Measurements from ENCODE around the gene STK11. TPM values are rescaled to one million over a fixed set of nuclear protein-coding genes. Genes with fewer than 3 reads are reported as not detected.

STK11 gene
- total RNA-seq, 1 donor from 2014 or later = 64.8 TPM

DNA sequence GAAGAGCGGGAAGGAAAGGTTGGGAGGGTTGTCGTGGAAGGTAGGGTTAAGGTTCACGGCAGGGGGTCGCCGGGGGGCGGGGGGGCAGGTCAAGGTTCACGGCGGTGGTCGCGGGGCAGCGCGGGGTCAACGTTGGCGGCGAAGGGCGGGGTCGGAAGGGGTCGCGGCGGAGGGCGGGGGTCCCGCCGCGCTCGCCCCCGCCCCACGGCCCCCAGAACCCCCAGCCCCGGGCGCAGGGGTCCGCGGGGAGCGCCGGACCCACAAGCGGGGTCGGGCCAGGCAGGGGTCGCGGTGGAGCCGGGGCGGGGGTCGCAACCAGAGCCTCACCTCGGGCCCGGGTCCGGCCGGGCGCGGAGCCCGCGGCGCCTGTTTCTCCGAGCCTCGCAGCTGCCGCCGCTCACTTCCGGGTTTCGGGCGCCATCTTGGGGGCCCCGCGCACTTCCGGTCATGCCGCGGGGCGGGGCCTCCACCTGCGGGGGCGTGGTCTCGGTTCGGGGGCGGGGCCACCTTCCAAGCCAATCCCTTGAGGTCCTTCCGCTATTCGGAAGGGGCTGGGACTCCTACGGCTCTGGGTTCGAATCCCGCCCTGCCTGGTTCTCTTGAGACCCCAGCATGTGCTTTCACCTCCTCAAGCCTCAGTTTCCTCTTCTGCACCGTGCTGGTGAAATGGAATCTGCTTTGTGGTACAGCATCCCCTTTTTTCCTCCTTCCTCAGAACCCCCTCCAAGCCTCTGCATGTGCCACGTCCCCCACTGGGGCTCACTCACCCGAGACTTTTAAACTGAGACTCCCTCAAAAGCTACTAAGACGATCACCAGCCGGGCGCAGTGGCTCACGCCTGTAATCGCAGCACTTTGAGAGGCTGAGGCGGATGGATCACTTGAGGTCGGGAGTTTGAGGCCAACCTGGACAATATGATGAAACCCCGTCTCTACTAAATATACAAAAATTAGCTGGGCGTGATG lies 31.5 kb upstream of the STK11 start, which contains the start of gene SBNO2:
Gene SBNO2 (minus strand): TSS at position 424 of the 965 bp plus-strand sequence. CDS start 19,992 bp downstream, outside the sequence.
- Mint-ChIP-seq H3K27ac (peak within 1 kb of the TSS; percentile 85), H3K27me3 (no peaks in the 10 kb centered on the region), H3K36me3 (peaks cover 8% of the 10 kb centered on the region), H3K4me3 (peak within 1 kb of the TSS; percentile 88), H3K4me1 (ENCODE audit: unreplicated experiment) (peaks cover 29% of the 10 kb centered on the region), H3K9me3 (no peaks in the 10 kb centered on the region)
- TF ChIP-seq, protein P1, sequence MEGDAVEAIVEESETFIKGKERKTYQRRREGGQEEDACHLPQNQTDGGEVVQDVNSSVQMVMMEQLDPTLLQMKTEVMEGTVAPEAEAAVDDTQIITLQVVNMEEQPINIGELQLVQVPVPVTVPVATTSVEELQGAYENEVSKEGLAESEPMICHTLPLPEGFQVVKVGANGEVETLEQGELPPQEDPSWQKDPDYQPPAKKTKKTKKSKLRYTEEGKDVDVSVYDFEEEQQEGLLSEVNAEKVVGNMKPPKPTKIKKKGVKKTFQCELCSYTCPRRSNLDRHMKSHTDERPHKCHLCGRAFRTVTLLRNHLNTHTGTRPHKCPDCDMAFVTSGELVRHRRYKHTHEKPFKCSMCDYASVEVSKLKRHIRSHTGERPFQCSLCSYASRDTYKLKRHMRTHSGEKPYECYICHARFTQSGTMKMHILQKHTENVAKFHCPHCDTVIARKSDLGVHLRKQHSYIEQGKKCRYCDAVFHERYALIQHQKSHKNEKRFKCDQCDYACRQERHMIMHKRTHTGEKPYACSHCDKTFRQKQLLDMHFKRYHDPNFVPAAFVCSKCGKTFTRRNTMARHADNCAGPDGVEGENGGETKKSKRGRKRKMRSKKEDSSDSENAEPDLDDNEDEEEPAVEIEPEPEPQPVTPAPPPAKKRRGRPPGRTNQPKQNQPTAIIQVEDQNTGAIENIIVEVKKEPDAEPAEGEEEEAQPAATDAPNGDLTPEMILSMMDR (conservative IDR thresholded peaks at IDR 0.05) = no peak
- peak; percentile 97 for DNase-seq (ENCODE audit: extremely low spot score, unreplicated experiment)

DNA sequence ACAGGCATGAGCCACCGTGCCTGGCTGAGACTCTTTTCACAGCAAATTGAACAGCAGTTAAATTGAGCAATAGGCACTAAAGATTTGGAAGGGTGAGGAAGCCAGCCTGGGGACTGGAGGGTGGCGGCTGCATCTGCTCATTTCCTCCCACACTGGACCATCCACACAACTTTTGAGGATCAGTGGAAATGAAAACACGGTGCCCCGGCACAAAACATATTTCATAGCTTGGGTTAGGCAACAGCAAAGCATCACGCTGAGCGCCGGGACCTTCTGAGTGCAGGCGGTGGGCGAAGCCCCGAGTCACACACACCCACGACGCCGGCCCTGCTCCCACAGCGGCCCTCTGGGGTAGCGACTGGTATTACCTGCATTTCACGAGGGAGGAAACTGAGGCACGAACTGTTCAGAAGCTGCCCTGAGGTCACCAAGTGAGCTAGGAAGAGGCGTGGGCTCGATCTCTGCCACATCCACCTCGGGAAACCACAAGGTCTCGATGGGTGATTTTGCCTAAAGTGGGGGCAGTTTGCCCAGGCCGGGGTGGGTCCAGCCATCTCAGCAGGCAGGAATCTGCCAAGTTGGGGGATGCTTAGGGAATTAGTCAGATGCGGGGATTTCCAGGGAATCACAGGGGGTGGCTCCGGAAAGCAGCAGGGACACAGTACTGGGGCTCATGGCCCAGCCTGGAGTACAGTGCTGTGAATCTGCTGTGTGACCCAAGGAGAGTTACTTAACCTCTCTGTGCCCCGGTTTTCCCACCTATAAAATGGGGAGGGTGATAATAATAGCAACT lies 28.1 kb upstream of the STK11 start:
- no peak for DNase-seq (ENCODE audit: extremely low spot score, unreplicated experiment)
- Mint-ChIP-seq H3K27me3 (peaks cover 3% of the 10 kb centered on the region), H3K27ac (peak overlapping the region; percentile 56), H3K36me3 (no peaks in the 10 kb centered on the region), H3K9me3 (no peaks in the 10 kb centered on the region), H3K4me3 (no peak overlapping the region), H3K4me1 (ENCODE audit: unreplicated experiment) (peaks cover 22% of the 10 kb centered on the region)
- TF ChIP-seq, protein P1 (conservative IDR thresholded peaks at IDR 0.05) = no peak

- Mint-ChIP-seq H3K4me1 (ENCODE audit: unreplicated experiment) (peaks cover 20% of the 10 kb centered on the region), H3K9me3 (no peaks in the 10 kb centered on the region), H3K27ac (peak overlapping the region; percentile 94), H3K4me3 (peak overlapping the region; percentile 76), H3K36me3 (no peaks in the 10 kb centered on the region), H3K27me3 (peaks cover 3% of the 10 kb centered on the region)
- no peak for DNase-seq (ENCODE audit: extremely low spot score, unreplicated experiment)
- TF ChIP-seq, protein P1 (conservative IDR thresholded peaks at IDR 0.05) = no peak
Measured at GRCh38 chr19:1181606-1182005, 24.0 kb upstream of the STK11 start.

DNA sequence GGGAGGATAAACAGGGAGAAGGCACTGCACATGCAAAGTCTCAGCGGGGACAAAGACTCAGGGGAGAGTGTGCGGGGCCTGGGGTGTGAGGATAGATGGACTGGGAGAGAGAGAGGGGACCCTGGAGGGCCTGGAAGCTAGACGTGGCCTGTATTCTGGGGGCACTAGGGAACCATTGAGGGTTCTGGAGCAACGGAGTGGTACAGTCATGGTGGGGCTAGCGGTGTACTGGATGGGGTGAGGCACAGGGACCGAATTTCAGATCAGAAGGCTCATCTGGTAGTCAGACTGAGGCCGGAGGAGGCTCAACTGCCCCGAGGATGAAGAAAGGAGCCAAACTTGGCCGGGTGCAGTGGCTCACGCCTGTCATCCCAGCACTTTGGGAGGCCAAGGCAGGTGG lies 23.5 kb upstream of the STK11 start:
- H3K9me3 Mint-ChIP-seq = no peaks in the 10 kb centered on the region
- no peaks in the 10 kb centered on the region for H3K36me3 Mint-ChIP-seq
- TF ChIP-seq, protein P1 (conservative IDR thresholded peaks at IDR 0.05) = no peak
- peaks cover 3% of the 10 kb centered on the region for H3K27me3 Mint-ChIP-seq
- DNase-seq (ENCODE audit: extremely low spot score, unreplicated experiment) = no peak
- peak overlapping the region; percentile 94 for H3K27ac Mint-ChIP-seq
- H3K4me1 Mint-ChIP-seq (ENCODE audit: unreplicated experiment) = peaks cover 20% of the 10 kb centered on the region
- peak overlapping the region; percentile 76 for H3K4me3 Mint-ChIP-seq

DNA sequence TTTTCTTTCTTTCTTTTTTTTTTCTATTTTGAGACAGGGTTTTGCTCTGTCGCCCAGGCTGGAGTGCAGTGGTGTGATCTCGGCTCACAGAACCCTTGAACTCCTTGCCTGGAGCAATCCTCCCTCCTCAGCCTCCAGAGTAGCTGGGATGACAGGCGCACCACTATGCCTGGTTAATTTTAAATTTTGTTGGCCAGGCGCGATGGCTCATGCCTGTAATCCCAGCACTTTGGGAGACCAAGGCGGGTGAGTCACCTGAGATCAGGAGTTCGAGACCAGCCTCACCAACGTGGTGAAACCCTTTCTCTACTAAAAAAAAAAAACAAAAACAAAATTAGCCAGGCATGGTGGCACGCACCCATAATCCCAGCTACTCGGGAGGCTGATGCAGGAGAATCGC lies 22.9 kb upstream of the STK11 start:
- Mint-ChIP-seq H3K9me3 (no peaks in the 10 kb centered on the region), H3K36me3 (no peaks in the 10 kb centered on the region)

More for the DNA sequence above, 22.9 kb upstream of the STK11 start:
- Mint-ChIP-seq H3K27me3 (peaks cover 3% of the 10 kb centered on the region), H3K4me3 (no peak overlapping the region), H3K4me1 (ENCODE audit: unreplicated experiment) (peaks cover 15% of the 10 kb centered on the region), H3K27ac (no peak overlapping the region)
- no peak for DNase-seq (ENCODE audit: extremely low spot score, unreplicated experiment)
- TF ChIP-seq, protein P1 (conservative IDR thresholded peaks at IDR 0.05) = no peak

Data from type B pancreatic cell (in vitro differentiated cells).